GM12874 (cell line): ENCODE measurements around the gene ALCAM.
A peak's percentile ranks its signal among the peaks of the same experiment; 100 is the strongest.

Experiments used
- CTCF ChIP-seq: IDR thresholded peaks from 2 replicates; pipeline ENCODE4 v1.5.1; 2011; ENCODE audit warnings: low read depth, mild to moderate bottlenecking, control low read depth, low read length, moderate library complexity; ENCODE audit not compliant: insufficient read depth

The ALCAM gene

GRCh38 chr3:105366326-105367062, at the start of gene ALCAM:
Gene ALCAM (plus strand): TSS chr3:105366909.
- peak; percentile 52 for TF ChIP-seq CTCF

GRCh38 chr3:105317841-105318240, 48.9 kb upstream of the ALCAM start:
- TF ChIP-seq CTCF = no peak

GRCh38 chr3:105322570-105323273, 44.0 kb upstream of the ALCAM start:
- TF ChIP-seq CTCF = no peak

GRCh38 chr3:105323274-105323599, 43.5 kb upstream of the ALCAM start:
- TF ChIP-seq CTCF = no peak

- no peak for TF ChIP-seq CTCF
Measured at GRCh38 chr3:105324951-105325350, 41.8 kb upstream of the ALCAM start.

- TF ChIP-seq CTCF = no peak
Measured at GRCh38 chr3:105327662-105328337, 38.9 kb upstream of the ALCAM start.

GRCh38 chr3:105328338-105328730, 38.4 kb upstream of the ALCAM start:
- no peak for TF ChIP-seq CTCF
